Endothelial cell of umbilical vein (primary cell): ENCODE measurements around the gene C3orf20. TPM values are rescaled to one million over a fixed set of nuclear protein-coding genes. Genes with fewer than 3 reads are reported as not detected.

ENCODE experiments used
- BruUV-seq: library from RNA; stranded (reverse); fragments of 400-500 nt; replicated peaks from 2 replicates; lab custom pipeline; 2021; lab: Mats Ljungman, UMichigan
- CTCF ChIA-PET: fragments of 300-600, 350-600 bp; sonication (Branson Sonifier 250); formaldehyde crosslinking; loops from one replicate; lab custom pipeline; 2021; ENCODE audit warnings: antibody characterized with exemption, inconsistent platforms; lab: Charles Lee
- POLR2A ChIA-PET: fragments of 300-600, 350-600 bp; sonication (Branson Sonifier 250); formaldehyde crosslinking; loops from one replicate; lab custom pipeline; 2021; ENCODE audit warnings: antibody characterized with exemption, inconsistent platforms; lab: Charles Lee
- DNase-seq: peaks from one replicate; pipeline ENCODE4 v3.0.0-alpha.2; 2011; ENCODE audit warnings: low read depth, low spot score
- FAIRE-seq: peaks from 2 replicates; lab custom pipeline; 2011; peaks lifted over from hg19 to GRCh38; lab: Jason Lieb, UNC
- H2AFZ ChIP-seq: 2 replicates; pipeline ENCODE4 v1.6.0; 2012; ENCODE audit warnings: low read depth, low read length, control low read depth, inconsistent platforms
- H3K27ac ChIP-seq: 2 replicates; pipeline ENCODE4 v1.5.1; 2011; ENCODE audit warnings: low read depth, mild to moderate bottlenecking, control low read depth, low read length, moderate library complexity; ENCODE audit not compliant: insufficient read depth
- H3K27me3 ChIP-seq, 2 experiments: 2 replicates each; pipeline versions ENCODE4 v1.6.0 to v1.6.1; 2011; ENCODE audit warnings: low read length in 2 of 2, mixed read lengths in 1 of 2; ENCODE audit not compliant: control insufficient read depth in 2 of 2, insufficient read depth in 2 of 2
- H3K36me3 ChIP-seq, 2 experiments: 2 replicates in 1 of 2; 3 replicates in 1 of 2; pipeline ENCODE4 v1.5.1; 2011; ENCODE audit warnings: low read length in 2 of 2, mild to moderate bottlenecking in 1 of 2, moderate library complexity in 1 of 2; ENCODE audit not compliant: control insufficient read depth in 2 of 2, insufficient read depth in 2 of 2; ENCODE audit errors: extremely low read depth in 1 of 2
- H3K4me1 ChIP-seq: 3 replicates; pipeline ENCODE4 v1.5.1; 2011; ENCODE audit warnings: mild to moderate bottlenecking, low read length; ENCODE audit not compliant: control insufficient read depth, insufficient read depth; ENCODE audit errors: extremely low read depth
- H3K4me2 ChIP-seq: 2 replicates; pipeline ENCODE4 v1.6.1; 2011; ENCODE audit warnings: low read length, control low read depth, mixed read lengths; ENCODE audit not compliant: insufficient read depth
- H3K4me3 ChIP-seq, 3 experiments: fragments of 200-600 bp in 1 of 3; sonication (generic), shearing (Covaris generic) in 1 of 3; replicated peaks in 1 of 3; 2 replicates each; pipeline ENCODE4 v1.5.1; 2011 to 2016; ENCODE audit warnings: control low read depth in 3 of 3, low read length in 3 of 3, mild to moderate bottlenecking in 2 of 3, inconsistent platforms in 1 of 3, low read depth in 1 of 3, moderate library complexity in 1 of 3; ENCODE audit not compliant: insufficient read depth in 1 of 3
- H3K79me2 ChIP-seq: 2 replicates; pipeline ENCODE4 v1.6.0; 2012; ENCODE audit warnings: low read length, inconsistent platforms; ENCODE audit not compliant: control insufficient read depth, insufficient read depth
- H3K9ac ChIP-seq: replicated peaks from 2 replicates; pipeline ENCODE3; 2011; ENCODE audit warnings: low read length, control low read depth; ENCODE audit not compliant: insufficient read depth; ENCODE audit errors: extremely low read depth
- H3K9me1 ChIP-seq: replicated peaks from 3 replicates; pipeline ENCODE4 v1.6.0; 2011; ENCODE audit warnings: mild to moderate bottlenecking, low read length; ENCODE audit not compliant: control insufficient read depth, insufficient read depth; ENCODE audit errors: extremely low read depth
- H3K9me3 ChIP-seq: replicated peaks from 2 replicates; pipeline ENCODE4 v1.5.1; 2012; ENCODE audit warnings: low read length, inconsistent platforms; ENCODE audit not compliant: control insufficient read depth, insufficient read depth
- H4K20me1 ChIP-seq: replicated peaks from 2 replicates; pipeline ENCODE3; 2011; ENCODE audit warnings: mild to moderate bottlenecking, low read length; ENCODE audit not compliant: control insufficient read depth, insufficient read depth; ENCODE audit errors: extremely low read depth
- CTCF ChIP-seq, 2 donors: IDR thresholded peaks; 1 replicate in 1 of 2; 2 replicates in 1 of 2; pipeline ENCODE4 v1.5.1; 2011; ENCODE audit warnings: low read length in 2 of 2, mild to moderate bottlenecking in 2 of 2, moderate library complexity in 2 of 2, control low read depth in 1 of 2, inconsistent platforms in 1 of 2, low read depth in 1 of 2; ENCODE audit not compliant: insufficient read depth in 1 of 2; ENCODE audit errors: extremely low read depth in 1 of 2
- EZH2 ChIP-seq: IDR thresholded peaks from 2 replicates; pipeline ENCODE4 v1.6.1; 2012; ENCODE audit warnings: borderline replicate concordance, low read depth, mild to moderate bottlenecking, moderate library complexity, low read length, inconsistent platforms; ENCODE audit not compliant: severe bottlenecking
- FOS ChIP-seq: IDR thresholded peaks from 2 replicates; pipeline ENCODE4 v1.6.1; 2011; ENCODE audit warnings: mild to moderate bottlenecking, low read length, moderate library complexity, borderline replicate concordance; ENCODE audit not compliant: insufficient read depth
- GATA2 ChIP-seq: IDR thresholded peaks from 2 replicates; pipeline ENCODE4 v1.7.0; 2011; ENCODE audit warnings: low read depth, mild to moderate bottlenecking, moderate library complexity, mixed read lengths, low read length; ENCODE audit not compliant: insufficient read length, insufficient read depth
- JUN ChIP-seq: IDR thresholded peaks from 2 replicates; pipeline ENCODE4 v1.6.1; 2011; ENCODE audit warnings: borderline replicate concordance, low read depth; ENCODE audit not compliant: insufficient read length, insufficient read depth
- MAX ChIP-seq: IDR thresholded peaks from 2 replicates; pipeline ENCODE4 v1.6.1; 2011; ENCODE audit not compliant: insufficient read depth, insufficient read length
- MYC ChIP-seq: IDR thresholded peaks from one replicate; pipeline ENCODE4 v1.6.1; 2011; ENCODE audit warnings: mild to moderate bottlenecking, low read depth, low read length
- POLR2A ChIP-seq: IDR thresholded peaks from 2 replicates; pipeline ENCODE4 v1.6.1; 2012; ENCODE audit warnings: low read depth, mild to moderate bottlenecking, control low read depth, low read length
- POLR2AphosphoS5 ChIP-seq: IDR thresholded peaks from 2 replicates; pipeline ENCODE4 v1.6.1; 2012; ENCODE audit warnings: low read depth, mild to moderate bottlenecking, control low read depth, low read length, moderate library complexity; ENCODE audit not compliant: insufficient read depth
- dilution Hi-C: fragments of 300-500 bp; cut with MboI; formaldehyde crosslinking; loops from one replicate; pipeline ENCODE4 v1.15.0; 2019; ENCODE audit warnings: low sequenced_read_pairs; ENCODE audit not compliant: extremely low pct_ligation_motif_present
- intact Hi-C: fragments of 100-400 bp; cut with micrococcal nuclease; formaldehyde crosslinking; loops from one replicate; pipeline ENCODE4 v1.10.0; 2022
- polyA plus RNA-seq, 4 experiments: library from polyadenylated mRNA; depleted of rRNA in 3 of 4; stranded (reverse) in 3 of 4; unstranded in 1 of 4; fragments of >200 nt; gene quantifications; 2 replicates each; pipeline versions ENCODE4 v1.2.1 to v1.2.3, GENCODE V29; 2011 to 2012; ENCODE audit warnings: missing spikeins in 1 of 4
- total RNA-seq: library from RNA; stranded (reverse); gene quantifications from 2 replicates; pipeline ENCODE4 v1.2.3, GENCODE V29; 2021

C3orf20 gene
- total and polyA plus RNA-seq, 2 donors (not counting 3 experiments of a cell fraction or from before 2014, with no cell fraction given), result not detected

GRCh38 chr3:14808025-14808424 lies 133.1 kb downstream of the C3orf20 start:
- CTCF ChIA-PET, result no interaction called here

More at GRCh38 chr3:14808025-14808424, 133.1 kb downstream of the C3orf20 start:
- Histone ChIP-seq H3K4me2 (no peak overlapping the region), H4K20me1 (no peaks in the 10 kb centered on the region), H3K27me3 (no peaks in the 10 kb centered on the region), H3K9me3 (no peaks in the 10 kb centered on the region), H3K27ac (no peak overlapping the region), H3K36me3 (no peaks in the 10 kb centered on the region), H3K4me1 (peaks cover 58% of the 10 kb centered on the region), H2AFZ (no peak overlapping the region), H3K79me2 (peaks cover 22% of the 10 kb centered on the region), H3K9me1 (no peaks in the 10 kb centered on the region), H3K9ac (no peak overlapping the region), H3K4me3 (no peak overlapping the region)
- intact Hi-C loops, result loop anchor here (10.0 kb wide), 2 partner anchors 237 to 373 kb away; no protein-coding TSS in a partner anchor
- dilution Hi-C loops, result no loop called here
- TF ChIP-seq FOS (no peak), JUN (no peak), GATA2 (no peak), MYC (no peak), POLR2A (no peak), EZH2 (no peak), CTCF (IDR thresholded peaks at IDR 0.05; ENCODE audit: extremely low read depth in 1 of 2, insufficient read depth in 1 of 2, low read depth in 1 of 2, low read length in 2 of 2) (no peak), MAX (no peak), POLR2AphosphoS5 (no peak)
- no peak for FAIRE-seq
- no peak for DNase-seq
- no TSS peak for BruUV-seq
- POLR2A ChIA-PET, result no interaction called here
